ENCODE results near the gene CIZ1. TPM values are rescaled to one million over a fixed set of nuclear protein-coding genes. Genes with fewer than 3 reads are reported as not detected.

CIZ1 gene
- total RNA-seq, 1 experiment from 2014 or later = 104 TPM

DNA sequence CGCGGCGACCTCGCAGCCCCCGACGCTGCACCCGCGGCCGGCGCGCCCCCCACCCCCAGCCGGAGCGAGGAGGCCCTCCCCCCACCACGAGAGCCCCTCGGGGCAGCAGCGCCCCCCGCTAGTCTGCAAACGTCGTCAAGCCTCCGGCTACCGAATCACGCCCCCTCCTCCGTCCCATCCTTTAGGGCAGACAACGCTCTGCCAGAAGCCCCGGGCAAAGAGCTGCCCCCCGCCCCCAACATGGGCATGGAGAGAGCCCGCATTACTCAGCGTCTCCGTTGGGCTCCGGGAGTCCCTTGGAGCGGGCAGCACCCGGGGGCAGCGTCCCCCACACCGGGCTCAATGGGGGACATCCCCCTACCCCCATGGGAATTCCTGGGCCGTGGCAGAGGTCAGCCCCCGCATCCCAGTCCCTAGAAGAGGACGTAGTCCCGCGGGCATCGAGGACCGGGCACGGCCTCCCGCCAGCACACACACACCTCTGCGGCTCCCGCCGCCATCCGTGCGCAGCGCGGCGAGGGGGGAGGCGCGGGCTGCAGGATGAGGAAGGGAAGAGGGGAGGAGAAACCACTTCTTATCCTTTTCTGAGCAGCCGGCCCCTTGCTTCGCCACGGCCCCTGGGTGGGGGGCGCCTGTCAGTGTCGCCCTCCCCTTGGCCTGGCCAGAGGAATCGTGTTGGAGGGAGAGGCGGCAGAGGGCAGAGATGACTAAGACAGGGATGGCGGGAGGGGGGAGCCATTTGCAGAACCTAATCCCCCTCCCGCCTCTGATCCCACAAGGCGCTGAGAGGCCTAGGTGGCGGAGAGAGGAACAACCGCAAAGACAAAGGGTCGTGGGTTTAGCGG, 12.6 kb upstream of the CIZ1 start:
- H2BK12ac ChIP-seq (ENCODE audit: insufficient read length, low read depth, low read length) = no peak overlapping the region
- H3K9ac ChIP-seq (ENCODE audit: extremely low read depth, insufficient read length, low read length) = peak overlapping the region; percentile 34
- H3K23ac ChIP-seq (ENCODE audit: insufficient read length, low read depth, low read length) = no peak overlapping the region
- no peak overlapping the region for H2BK5ac ChIP-seq (ENCODE audit: insufficient read length, low read length)
- no peak overlapping the region for H2AFZ ChIP-seq (ENCODE audit: low read length)
- no peak overlapping the region for H2BK15ac ChIP-seq (ENCODE audit: low read depth, low read length)
- no peak overlapping the region for H3K56ac ChIP-seq (ENCODE audit: insufficient read length, low read depth, low read length)
- H3T11ph ChIP-seq (ENCODE audit: low read length) = no peak overlapping the region
- TF ChIP-seq, protein P1, sequence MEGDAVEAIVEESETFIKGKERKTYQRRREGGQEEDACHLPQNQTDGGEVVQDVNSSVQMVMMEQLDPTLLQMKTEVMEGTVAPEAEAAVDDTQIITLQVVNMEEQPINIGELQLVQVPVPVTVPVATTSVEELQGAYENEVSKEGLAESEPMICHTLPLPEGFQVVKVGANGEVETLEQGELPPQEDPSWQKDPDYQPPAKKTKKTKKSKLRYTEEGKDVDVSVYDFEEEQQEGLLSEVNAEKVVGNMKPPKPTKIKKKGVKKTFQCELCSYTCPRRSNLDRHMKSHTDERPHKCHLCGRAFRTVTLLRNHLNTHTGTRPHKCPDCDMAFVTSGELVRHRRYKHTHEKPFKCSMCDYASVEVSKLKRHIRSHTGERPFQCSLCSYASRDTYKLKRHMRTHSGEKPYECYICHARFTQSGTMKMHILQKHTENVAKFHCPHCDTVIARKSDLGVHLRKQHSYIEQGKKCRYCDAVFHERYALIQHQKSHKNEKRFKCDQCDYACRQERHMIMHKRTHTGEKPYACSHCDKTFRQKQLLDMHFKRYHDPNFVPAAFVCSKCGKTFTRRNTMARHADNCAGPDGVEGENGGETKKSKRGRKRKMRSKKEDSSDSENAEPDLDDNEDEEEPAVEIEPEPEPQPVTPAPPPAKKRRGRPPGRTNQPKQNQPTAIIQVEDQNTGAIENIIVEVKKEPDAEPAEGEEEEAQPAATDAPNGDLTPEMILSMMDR (conservative IDR thresholded peaks at IDR 0.05) = peak; percentile 26; the same call in 2 of the 3 replicates
- H3K4me1 ChIP-seq (ENCODE audit: insufficient read depth, low read length) = peaks cover 6% of the 10 kb centered on the region; the same call in 1 of the 2 replicates
- H2BK120ac ChIP-seq (ENCODE audit: low read depth, low read length, poor library complexity, severe bottlenecking) = no peak overlapping the region
- H3K4me3 Mint-ChIP-seq = peak overlapping the region; percentile 80 to 90
- H3K23me2 ChIP-seq (ENCODE audit: insufficient read length, low read depth, low read length, poor library complexity, severe bottlenecking) = peaks cover 8% of the 10 kb centered on the region
- no peaks in the 10 kb centered on the region for H3K9me3 Mint-ChIP-seq
- H3K4ac ChIP-seq (ENCODE audit: low read depth, low read length) = no peak overlapping the region
- H3K4me1 Mint-ChIP-seq = peaks cover 23 to 28% of the 10 kb centered on the region in 2 experiments
- H2AK5ac ChIP-seq (ENCODE audit: insufficient read length, low read length) = no peak overlapping the region
- H4K20me1 ChIP-seq (ENCODE audit: control insufficient read depth, insufficient read depth, insufficient read length) = no peaks in the 10 kb centered on the region
- peak; percentile 61 for DNase-seq
- H2BK20ac ChIP-seq (ENCODE audit: low read depth, low read length, poor library complexity, severe bottlenecking) = no peak overlapping the region
- H3K9me3 ChIP-seq (ENCODE audit: control insufficient read depth, low read depth, low read length) = no peaks in the 10 kb centered on the region
- H4K5ac ChIP-seq (ENCODE audit: insufficient read length, low read depth, low read length) = no peak overlapping the region
- H3K79me2 ChIP-seq (ENCODE audit: insufficient read depth, low read length) = no peaks in the 10 kb centered on the region
- no peaks in the 10 kb centered on the region for H3K27me3 ChIP-seq (ENCODE audit: insufficient read depth, low read length)
- H3K14ac ChIP-seq (ENCODE audit: insufficient read depth, low read length) = peak overlapping the region; percentile 73
- WGBS (ENCODE audit: extremely low coverage, insufficient read length, low lambda C conversion rate) = no CpG with 5 or more reads among the region's 67 CpGs
- peak overlapping the region; percentile 22 for H3K18ac ChIP-seq (ENCODE audit: insufficient read length, low read depth, low read length)
- no peaks in the 10 kb centered on the region for H3K79me1 ChIP-seq (ENCODE audit: insufficient read depth, low read depth, low read length, poor library complexity, severe bottlenecking)
- peak overlapping the region; percentile 83 for H3K4me2 ChIP-seq (ENCODE audit: insufficient read depth, insufficient read length, low read length)
- no peak overlapping the region for H4K91ac ChIP-seq (ENCODE audit: insufficient read length, low read depth, low read length)
- H3K36me3 Mint-ChIP-seq (ENCODE audit: insufficient read depth in 1 of 3, low read depth in 3 of 3) = peaks cover 4 to 5% (median 5%) of the 10 kb centered on the region in 3 experiments; a peak in 5 of 7 replicates
- H4K8ac ChIP-seq (replicated peaks; ENCODE audit: insufficient read length, low read depth, low read length) = no peak overlapping the region
- H3K27ac Mint-ChIP-seq = peak overlapping the region; percentile 55 to 88 (median 77); a peak in 4 of 7 replicates
- H3K27me3 Mint-ChIP-seq (ENCODE audit: low read depth) = no peaks in the 10 kb centered on the region; the same call in 1 of the 2 replicates
- no peak overlapping the region for H3K27ac ChIP-seq (ENCODE audit: insufficient read length, low read depth, low read length)

All from H9 (cell line).